H1 (cell line): ENCODE data around the gene KREMEN1.

Experiments used
- CHD1 ChIP-seq: IDR thresholded peaks from 2 replicates; pipeline ENCODE4 v1.6.1; 2012; ENCODE audit warnings: low read depth, low read length, improper control_type of control experiment
- CTCF ChIP-seq, 3 experiments: IDR thresholded peaks; 1 replicate in 2 of 3; 2 replicates in 1 of 3; pipeline versions ENCODE4 v1.5.1 to v1.6.1; 2011; ENCODE audit warnings: low read length in 3 of 3, mild to moderate bottlenecking in 3 of 3, inconsistent platforms in 2 of 3, low read depth in 1 of 3, moderate library complexity in 1 of 3; ENCODE audit not compliant: insufficient read depth in 1 of 3; ENCODE audit errors: control extremely low read depth in 1 of 3
- EGR1 ChIP-seq: IDR thresholded peaks from 2 replicates; pipeline ENCODE4 v1.6.1; 2011; ENCODE audit warnings: low read depth, low read length, borderline replicate concordance
- JUND ChIP-seq: IDR thresholded peaks from 2 replicates; pipeline ENCODE4 v1.6.1; 2011; ENCODE audit warnings: mild to moderate bottlenecking, improper control_type of control experiment, low read length
- MAFK ChIP-seq: IDR thresholded peaks from 2 replicates; pipeline ENCODE4 v1.6.1; 2012; ENCODE audit warnings: low read depth, mild to moderate bottlenecking, improper control_type of control experiment, low read length
- MAX ChIP-seq: IDR thresholded peaks from 2 replicates; pipeline ENCODE4 v1.6.1; 2012; ENCODE audit warnings: inconsistent platforms
- PHF8 ChIP-seq: fragments of 200-600 bp; sonication (generic); conservative IDR thresholded peaks from 2 replicates; pipeline ENCODE4 v1.7.1; 2012; ENCODE audit warnings: low read depth, mild to moderate bottlenecking, inconsistent platforms, low read length, moderate library complexity
- POLR2AphosphoS5 ChIP-seq: IDR thresholded peaks from 2 replicates; pipeline ENCODE4 v1.6.1; 2011; ENCODE audit warnings: low read depth, low read length
- RAD21 ChIP-seq, 2 experiments: IDR thresholded peaks in 1 of 2; conservative IDR thresholded peaks in 1 of 2; 2 replicates each; pipeline ENCODE4 v1.6.1; 2011; ENCODE audit warnings: low read depth in 2 of 2, low read length in 2 of 2, improper control_type of control experiment in 1 of 2, inconsistent platforms in 1 of 2, mild to moderate bottlenecking in 1 of 2, moderate library complexity in 1 of 2
- RBBP5 ChIP-seq: IDR thresholded peaks from 2 replicates; pipeline ENCODE4 v1.7.1; 2012; ENCODE audit warnings: low read depth, mild to moderate bottlenecking, inconsistent platforms, low read length, moderate library complexity, borderline replicate concordance
- USF2 ChIP-seq: IDR thresholded peaks from 2 replicates; pipeline ENCODE4 v1.6.1; 2011; ENCODE audit warnings: low read length, improper control_type of control experiment
- YY1 ChIP-seq: IDR thresholded peaks from 2 replicates; pipeline ENCODE4 v1.6.1; 2011; ENCODE audit warnings: low read depth, mild to moderate bottlenecking, low read length

GRCh38 chr22:29093501-29094300 lies 20.9 kb downstream of the KREMEN1 start:
- TF ChIP-seq PHF8 (no peak), CHD1 (no peak), POLR2AphosphoS5 (no peak), EGR1 (no peak), RBBP5 (no peak), YY1 (no peak), USF2 (no peak), CTCF (IDR thresholded peaks at IDR 0.05; ENCODE audit: control extremely low read depth in 1 of 3, insufficient read depth in 1 of 3, low read depth in 1 of 3, low read length in 3 of 3) (no peak), JUND (no peak), RAD21 (IDR thresholded peaks at IDR 0.05 in 1 of 2, conservative IDR thresholded peaks at IDR 0.05 in 1 of 2; ENCODE audit: low read depth in 2 of 2, low read length in 2 of 2) (no peak), MAX (no peak), MAFK (no peak)
